GM19397 (cell line): ENCODE data around the gene PDE9A.

Experiments
- ATAC-seq: cut with Tn5 transposase; IDR thresholded peaks from one replicate; pipeline ENCODE4 v1.9.1; 2021; ENCODE audit warnings: mild to moderate bottlenecking, moderate library complexity; ENCODE audit not compliant: unreplicated experiment

Gene PDE9A

GRCh38 chr21:42684109-42684916 is 30.9 kb downstream of the PDE9A start:
- ATAC-seq: no peak

DNA sequence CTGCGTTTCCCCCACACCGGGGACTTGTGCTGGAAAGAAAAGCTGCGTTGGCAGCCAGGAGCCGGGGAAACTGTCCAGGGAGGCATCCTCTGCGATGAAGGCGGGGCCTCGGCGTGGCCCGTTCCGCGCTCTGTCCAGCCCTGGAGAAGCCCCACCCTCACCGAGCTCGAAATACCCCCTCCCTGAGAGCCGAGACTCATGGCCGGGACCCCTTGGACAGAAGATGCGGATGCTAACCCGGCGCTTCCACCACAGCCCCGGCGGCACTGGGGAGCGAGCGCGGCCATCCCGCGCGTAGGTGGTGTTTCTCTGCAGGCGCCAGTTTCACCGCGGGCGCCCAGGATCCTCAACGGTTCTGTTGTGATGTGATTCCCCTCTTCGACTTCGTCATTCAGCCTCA is 31.6 kb downstream of the PDE9A start:
- ATAC-seq: no peak

GRCh38 chr21:42685954-42686500 is 32.6 kb downstream of the PDE9A start:
- no peak for ATAC-seq

DNA sequence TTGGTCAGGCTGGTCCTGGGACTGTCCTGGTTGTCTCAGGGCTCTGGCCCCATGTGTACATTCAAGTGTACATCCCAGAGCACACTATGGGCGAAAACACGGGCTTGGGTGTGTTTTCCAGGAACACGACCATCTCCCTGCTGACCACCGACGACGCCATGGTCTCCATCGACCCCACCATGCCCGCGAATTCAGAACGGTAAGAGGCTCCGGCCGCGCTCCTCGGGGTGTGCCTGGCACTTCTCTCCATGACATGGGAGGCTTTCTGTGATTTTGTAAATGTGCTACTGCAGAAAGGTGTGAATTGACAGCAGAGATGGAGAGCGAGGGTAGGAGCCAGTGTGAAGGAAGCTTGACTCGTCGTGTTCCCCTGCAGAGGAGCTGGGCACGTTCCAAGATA is 34.4 kb downstream of the PDE9A start:
- no peak for ATAC-seq

GRCh38 chr21:42688226-42688840 is 34.9 kb downstream of the PDE9A start:
- no peak for ATAC-seq

DNA sequence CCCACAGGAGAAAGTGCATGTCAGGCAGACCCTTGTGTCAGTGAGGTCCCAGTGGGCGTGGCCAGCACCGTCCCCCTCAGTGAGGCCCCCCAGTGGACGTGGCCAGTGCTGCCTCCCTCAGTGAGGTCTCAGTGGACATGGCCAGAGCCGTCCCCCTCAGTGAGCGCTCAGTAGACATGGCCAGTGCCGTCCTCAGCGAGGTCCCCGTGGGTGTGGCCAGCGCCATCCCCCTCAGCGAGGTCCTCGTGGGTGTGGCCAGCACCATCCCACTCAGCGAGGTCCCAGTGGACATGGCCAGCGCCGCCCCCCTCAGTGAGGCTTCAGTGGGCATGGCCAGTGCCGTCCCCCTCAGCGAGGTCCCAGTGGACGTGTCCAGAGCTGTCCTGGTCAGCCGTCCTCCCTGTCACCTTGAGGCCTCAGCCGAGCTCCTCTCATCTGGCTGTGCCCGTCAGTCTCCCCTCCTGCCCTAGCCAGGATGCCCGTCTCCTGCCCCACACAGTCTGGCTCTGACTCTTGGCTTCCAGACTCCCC is 35.5 kb downstream of the PDE9A start:
- ATAC-seq: no peak

- no peak for ATAC-seq
Measured at GRCh38 chr21:42690586-42690985, 37.2 kb downstream of the PDE9A start.

DNA sequence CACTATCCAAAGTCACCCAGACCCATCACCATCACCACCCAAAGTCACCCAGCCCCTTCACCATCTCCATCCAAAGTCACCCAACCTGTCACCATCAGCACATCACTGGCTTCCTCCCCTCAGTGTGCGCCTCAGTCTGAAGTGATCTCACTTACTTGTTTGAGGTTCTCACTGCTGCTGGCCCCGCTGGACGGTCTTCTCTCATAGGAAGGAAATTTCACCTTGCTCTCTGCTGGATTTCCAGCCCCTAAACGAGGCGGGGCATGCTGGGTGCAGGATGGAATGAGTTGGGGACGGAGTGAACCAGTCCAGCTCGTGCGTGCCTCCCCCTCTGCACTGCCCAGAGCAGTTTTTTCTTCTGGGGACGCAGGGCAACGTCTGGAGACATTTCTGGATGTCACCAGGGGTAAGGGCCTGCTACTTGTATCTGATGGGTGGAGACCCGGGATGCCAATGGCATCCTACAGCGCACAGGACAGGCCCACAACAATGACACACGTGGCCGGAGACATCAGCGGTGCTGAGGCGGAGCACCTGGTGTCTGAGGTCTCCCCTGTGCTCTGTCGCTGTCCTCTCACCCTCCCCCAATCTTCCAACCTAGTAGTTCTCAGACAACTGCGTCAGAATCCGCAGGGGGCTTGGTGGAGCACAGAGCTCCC is 38.6 kb downstream of the PDE9A start:
- ATAC-seq: no peak

- ATAC-seq: no peak
Measured at GRCh38 chr21:42692688-42693087, 39.3 kb downstream of the PDE9A start.

DNA sequence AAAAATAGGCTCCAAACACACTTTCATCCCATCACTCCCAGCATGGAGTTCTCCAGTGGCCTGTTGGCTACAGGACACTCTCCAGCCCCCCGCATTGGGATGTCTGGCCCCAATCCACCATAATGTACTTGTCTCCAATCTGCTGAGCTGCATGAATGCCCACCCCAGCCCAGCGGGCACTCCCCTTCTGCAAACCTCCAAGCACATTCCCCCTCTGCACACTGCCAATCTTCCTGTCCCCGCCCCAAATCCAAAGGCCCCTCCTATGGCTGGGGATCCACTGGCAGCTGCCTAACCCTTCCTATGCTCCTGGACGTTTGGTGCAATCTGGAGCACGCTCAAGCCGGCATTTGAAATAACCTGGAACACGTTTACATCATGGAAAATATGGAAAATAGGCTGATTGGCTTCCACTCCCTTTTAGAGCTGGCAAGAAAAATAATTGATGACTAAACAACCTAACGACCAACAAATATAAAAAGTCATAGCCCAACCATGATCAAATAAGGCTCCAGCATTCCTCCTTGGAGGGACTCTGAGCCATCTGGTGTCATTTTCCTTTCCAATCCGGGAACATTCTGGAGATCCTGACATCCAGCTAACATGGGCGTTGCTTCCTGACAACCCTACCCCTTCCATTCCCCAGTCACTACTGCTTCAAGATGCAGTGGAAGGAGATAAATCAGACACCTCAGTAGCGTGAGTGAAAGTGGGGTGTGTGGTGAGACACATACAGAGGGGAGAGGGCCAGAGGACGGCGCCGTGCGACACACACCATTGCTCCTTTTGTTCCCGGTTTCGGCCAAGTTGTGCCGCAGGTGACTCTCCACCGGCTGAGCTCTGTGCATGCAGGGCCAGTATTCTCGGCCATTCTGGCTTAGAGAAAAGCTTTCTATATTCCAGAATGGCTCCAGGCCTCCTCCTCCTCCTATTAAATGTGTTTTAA is 41.6 kb downstream of the PDE9A start:
- ATAC-seq: no peak

- no peak for ATAC-seq
Measured at GRCh38 chr21:42695697-42696380, 42.4 kb downstream of the PDE9A start.

DNA sequence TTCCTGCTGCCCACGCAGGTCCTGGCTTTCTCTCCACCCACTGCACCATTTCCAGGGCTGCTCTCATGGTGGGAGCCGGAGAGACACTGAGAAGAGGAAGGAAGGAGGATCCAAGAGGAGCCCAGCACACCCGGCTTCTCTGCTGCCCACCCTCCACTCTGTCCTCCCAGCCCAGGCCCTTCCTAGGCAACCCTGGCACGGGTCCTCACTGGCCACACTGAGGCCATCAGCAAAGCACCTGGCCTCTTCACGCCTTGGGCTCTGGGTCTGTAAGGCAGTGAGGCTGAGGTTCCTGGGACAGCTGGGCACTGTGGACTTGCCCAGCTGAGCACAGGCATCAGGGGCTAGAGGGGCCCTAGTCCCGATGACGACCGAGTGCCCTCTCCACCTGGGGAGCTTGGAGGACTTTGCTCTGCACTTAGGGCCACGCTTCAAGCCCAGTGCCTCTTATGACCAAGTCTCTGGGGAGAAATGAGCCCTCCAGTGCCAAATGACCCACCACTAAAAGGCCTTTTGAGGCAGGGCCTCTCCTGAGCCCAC is 43.1 kb downstream of the PDE9A start:
- ATAC-seq: no peak

GRCh38 chr21:42698733-42699132 is 45.3 kb downstream of the PDE9A start:
- no peak for ATAC-seq

DNA sequence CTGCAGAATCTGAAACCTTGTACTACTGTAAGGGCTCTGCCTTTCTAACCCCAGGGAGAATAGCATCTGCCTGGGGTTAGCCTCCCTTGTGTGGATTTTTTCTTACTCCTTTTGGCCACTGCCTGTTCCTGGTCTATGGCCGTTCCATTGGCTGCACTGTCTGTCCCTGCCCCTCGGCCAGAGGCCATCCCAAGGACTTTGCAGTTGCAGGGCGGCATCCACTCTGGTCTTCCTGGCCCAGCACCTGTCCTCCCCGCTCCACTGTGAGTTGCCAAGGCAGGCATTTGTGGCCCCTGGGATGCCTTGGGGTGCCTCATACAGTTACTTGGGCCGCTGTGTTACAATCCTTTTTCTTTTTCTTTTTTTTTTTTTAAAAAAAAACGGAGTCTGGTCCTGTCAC is 45.8 kb downstream of the PDE9A start:
- no peak for ATAC-seq

- ATAC-seq: no peak
Measured at GRCh38 chr21:42701706-42702456, 48.5 kb downstream of the PDE9A start.

- ATAC-seq: no peak
Measured at GRCh38 chr21:42702720-42703119, 49.3 kb downstream of the PDE9A start.

DNA sequence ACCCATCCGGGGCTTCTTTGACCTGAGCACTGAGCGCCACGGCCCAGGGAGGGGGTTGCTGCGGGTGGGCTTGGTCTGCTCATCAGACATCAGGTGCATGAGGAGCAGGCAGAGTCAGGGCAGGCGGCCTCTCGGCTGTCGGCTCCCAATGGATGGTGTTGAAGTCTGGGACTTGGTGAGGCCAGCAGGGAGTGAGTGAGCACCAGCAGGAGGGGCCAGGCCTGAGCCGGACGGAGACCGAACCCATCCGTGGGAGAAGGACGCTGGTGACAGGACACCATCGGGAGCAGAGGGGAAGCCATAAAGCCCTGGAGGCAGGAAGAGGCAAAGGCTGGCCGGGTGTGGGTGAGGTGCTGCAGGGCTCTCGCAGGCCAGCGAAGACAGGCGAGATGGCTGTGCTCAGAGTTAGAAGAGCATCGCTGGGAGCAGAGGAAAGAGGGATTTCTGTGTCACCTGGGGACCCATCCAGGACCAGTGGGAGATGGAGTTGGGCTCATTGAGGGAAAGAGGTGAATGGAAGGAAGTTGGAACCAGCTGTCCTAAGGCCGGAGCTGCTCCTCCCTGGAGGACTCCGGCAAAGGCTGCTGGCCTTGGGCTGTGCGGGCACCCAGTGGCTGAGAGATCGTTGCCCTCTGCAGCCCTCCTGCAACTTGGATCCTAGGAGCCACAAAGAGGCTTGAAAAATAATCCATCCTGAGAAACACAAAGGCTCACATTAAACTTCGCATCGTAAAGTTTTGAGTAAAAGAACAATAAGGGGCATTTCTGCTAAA is 49.9 kb downstream of the PDE9A start:
- no peak for ATAC-seq

- no peak for ATAC-seq
Measured at GRCh38 chr21:42703965-42704364, 50.5 kb downstream of the PDE9A start.
